Raji (cell line): ENCODE data around the gene KLC4.

Experiments
- POLR2A ChIP-seq: IDR thresholded peaks from 2 replicates; pipeline ENCODE4 v1.6.1; 2011; ENCODE audit warnings: low read depth, low read length, control low read depth; ENCODE audit not compliant: insufficient read depth

The KLC4 gene

GRCh38 chr6:43052842-43053544 lies 6.4 kb upstream of the KLC4 start:
- TF ChIP-seq POLR2A: no peak

GRCh38 chr6:43053545-43054205 lies 5.8 kb upstream of the KLC4 start, which contains the start of gene CUL7:
CUL7 (minus strand) TSS chr6:43053851; CDS start chr6:43052788, 1,063 bp downstream.
- peak; percentile 84 for TF ChIP-seq POLR2A

GRCh38 chr6:43054206-43054943 lies 5.1 kb upstream of the KLC4 start:
- TF ChIP-seq POLR2A: no peak

GRCh38 chr6:43055966-43056365 lies 3.5 kb upstream of the KLC4 start:
- no peak for TF ChIP-seq POLR2A

- no peak for TF ChIP-seq POLR2A
These were observed 900 bp upstream of the KLC4 start for GRCh38 chr6:43058531-43058930.

- no peak for TF ChIP-seq POLR2A
These were observed 763 bp downstream of the KLC4 start for GRCh38 chr6:43060034-43060754.

- TF ChIP-seq POLR2A: no peak
These were observed 1.6 kb downstream of the KLC4 start for GRCh38 chr6:43060755-43061633.

GRCh38 chr6:43061861-43062260 lies 2.4 kb downstream of the KLC4 start:
- no peak for TF ChIP-seq POLR2A

GRCh38 chr6:43062818-43063217 lies 3.4 kb downstream of the KLC4 start:
- no peak for TF ChIP-seq POLR2A

GRCh38 chr6:43070028-43070632 lies 10.7 kb downstream of the KLC4 start:
- no peak for TF ChIP-seq POLR2A

- no peak for TF ChIP-seq POLR2A
These were observed 15.6 kb downstream of the KLC4 start for GRCh38 chr6:43074847-43075669.

- no peak for TF ChIP-seq POLR2A
These were observed 16.4 kb downstream of the KLC4 start, which contains the start of gene PTK7 for GRCh38 chr6:43075670-43076463. PTK7 (plus strand) TSS chr6:43076314; CDS start chr6:43076489, 175 bp downstream.
